HG02970 (cell line): ENCODE data around the gene PSD2.
A peak's percentile ranks its signal among the peaks of the same experiment; 100 is the strongest.

Source experiments
- ATAC-seq: cut with Tn5 transposase; IDR thresholded peaks from one replicate; pipeline ENCODE4 v1.9.1; 2021; ENCODE audit warnings: mild to moderate bottlenecking, moderate library complexity, moderate number of reproducible peaks; ENCODE audit not compliant: unreplicated experiment, low FRiP score

PSD2 gene

GRCh38 chr5:139831624-139832023 is 36.0 kb downstream of the PSD2 start:
- no peak for ATAC-seq

- no peak for ATAC-seq
These were observed 37.9 kb downstream of the PSD2 start for GRCh38 chr5:139833525-139833924.

GRCh38 chr5:139835656-139836055 is 40.0 kb downstream of the PSD2 start:
- ATAC-seq: no peak

- ATAC-seq: no peak
These were observed 41.0 kb downstream of the PSD2 start for GRCh38 chr5:139836469-139837208.

GRCh38 chr5:139837711-139838380 is 42.2 kb downstream of the PSD2 start:
- ATAC-seq: no peak

- ATAC-seq: no peak
These were observed 43.0 kb downstream of the PSD2 start for GRCh38 chr5:139838381-139839197.

- no peak for ATAC-seq
These were observed 43.7 kb downstream of the PSD2 start for GRCh38 chr5:139839232-139839815.

- no peak for ATAC-seq
These were observed 44.3 kb downstream of the PSD2 start for GRCh38 chr5:139839918-139840317.

GRCh38 chr5:139841549-139841948 is 45.9 kb downstream of the PSD2 start:
- no peak for ATAC-seq

- no peak for ATAC-seq
These were observed 46.7 kb downstream of the PSD2 start for GRCh38 chr5:139842321-139842720.

- ATAC-seq: no peak
These were observed 48.4 kb downstream of the PSD2 start for GRCh38 chr5:139843991-139844390.

GRCh38 chr5:139844472-139845145 is 49.0 kb downstream of the PSD2 start:
- ATAC-seq: no peak

- ATAC-seq: no peak
These were observed 50.5 kb downstream of the PSD2 start for GRCh38 chr5:139845846-139846681.

- ATAC-seq: no peak
These were observed 51.5 kb downstream of the PSD2 start for GRCh38 chr5:139847091-139847490.

GRCh38 chr5:139847790-139848507 is 52.3 kb downstream of the PSD2 start:
- ATAC-seq: peak; percentile 42

GRCh38 chr5:139848508-139849100 is 53.0 kb downstream of the PSD2 start:
- ATAC-seq: no peak

- ATAC-seq: no peak
These were observed 53.9 kb downstream of the PSD2 start for GRCh38 chr5:139849501-139849900.

GRCh38 chr5:139849942-139850341 is 54.3 kb downstream of the PSD2 start:
- no peak for ATAC-seq
